ENCODE measurements around the gene KCTD11.
"Not testable (repeated sequence)": the region's sequence is repeated elsewhere in the genome, so short reads cannot be mapped to it uniquely, and the experiment has no call there.

KCTD11 gene

GRCh38 chr17:7357381-7357780, 5.4 kb downstream of the KCTD11 start:
- in situ Hi-C loops (cut with HindIII; ENCODE audit: low sequenced_read_pairs), result no loop called here
- H3K4me3 ChIP-seq (ENCODE audit: low read depth, low read length), result no peak overlapping the region
- no peak for DNase-seq (ENCODE audit: low read depth)
- TF ChIP-seq CTCF (IDR thresholded peaks at IDR 0.05; ENCODE audit: low read depth, low read length, missing control alignments), result no peak

- DNase-seq (ENCODE audit: low read depth), result no peak
- in situ Hi-C loops (cut with HindIII; ENCODE audit: low sequenced_read_pairs), result no loop called here
- no peak overlapping the region for H3K4me3 ChIP-seq (ENCODE audit: low read depth, low read length)
- no peak for TF ChIP-seq CTCF (IDR thresholded peaks at IDR 0.05; ENCODE audit: low read depth, low read length, missing control alignments)
Measured at GRCh38 chr17:7361906-7362305, 9.9 kb downstream of the KCTD11 start.

- in situ Hi-C loops (cut with HindIII; ENCODE audit: low sequenced_read_pairs), result no loop called here
Measured at GRCh38 chr17:7363311-7363710, 11.3 kb downstream of the KCTD11 start.

GRCh38 chr17:7365963-7366362, 14.0 kb downstream of the KCTD11 start:
- H3K4me3 ChIP-seq (ENCODE audit: low read depth, low read length); DNase-seq (ENCODE audit: low read depth); in situ Hi-C loops (cut with HindIII; ENCODE audit: low sequenced_read_pairs): not testable (repeated sequence)

More at GRCh38 chr17:7363311-7363710, 11.3 kb downstream of the KCTD11 start:
- DNase-seq (ENCODE audit: low read depth), result no peak
- no peak for TF ChIP-seq CTCF (IDR thresholded peaks at IDR 0.05; ENCODE audit: low read depth, low read length, missing control alignments)
- H3K4me3 ChIP-seq (ENCODE audit: low read depth, low read length), result no peak overlapping the region

GRCh38 chr17:7367083-7367482, 15.1 kb downstream of the KCTD11 start:
- H3K4me3 ChIP-seq (ENCODE audit: low read depth, low read length), result no peak overlapping the region
- no peak for DNase-seq (ENCODE audit: low read depth)
- TF ChIP-seq CTCF (IDR thresholded peaks at IDR 0.05; ENCODE audit: low read depth, low read length, missing control alignments), result no peak
- in situ Hi-C loops (cut with HindIII; ENCODE audit: low sequenced_read_pairs), result no loop called here

GRCh38 chr17:7367918-7368598, 16.1 kb downstream of the KCTD11 start:
- in situ Hi-C loops (cut with HindIII; ENCODE audit: low sequenced_read_pairs), result no loop called here
- no peak for DNase-seq (ENCODE audit: low read depth)
- no peak overlapping the region for H3K4me3 ChIP-seq (ENCODE audit: low read depth, low read length)
- TF ChIP-seq CTCF (IDR thresholded peaks at IDR 0.05; ENCODE audit: low read depth, low read length, missing control alignments), result no peak

GRCh38 chr17:7368599-7368994, 16.6 kb downstream of the KCTD11 start:
- DNase-seq (ENCODE audit: low read depth); H3K4me3 ChIP-seq (ENCODE audit: low read depth, low read length); in situ Hi-C loops (cut with HindIII; ENCODE audit: low sequenced_read_pairs): not testable (repeated sequence)

- no peak overlapping the region for H3K4me3 ChIP-seq (ENCODE audit: low read depth, low read length)
- TF ChIP-seq CTCF (IDR thresholded peaks at IDR 0.05; ENCODE audit: low read depth, low read length, missing control alignments), result no peak
- in situ Hi-C loops (cut with HindIII; ENCODE audit: low sequenced_read_pairs), result no loop called here
- DNase-seq (ENCODE audit: low read depth), result no peak
Measured at GRCh38 chr17:7369825-7370224, 17.9 kb downstream of the KCTD11 start.

Measured in astrocyte of the cerebellum (primary cell).